CD4-positive, alpha-beta T cell treated with Interleukin-17A for 4 hours (primary cell): ENCODE data around the gene NIPAL1.

ENCODE experiments used
- DNase-seq: peaks from one replicate; pipeline ENCODE4 v3.0.0-alpha.2; 2020; ENCODE audit warnings: mixed read lengths

NIPAL1 gene

GRCh38 chr4:48067536-48067935 is 51.0 kb downstream of the NIPAL1 start:
- no peak for DNase-seq

- DNase-seq: no peak
Observed at GRCh38 chr4:48068182-48068581, 51.6 kb downstream of the NIPAL1 start.

- DNase-seq: no peak
Observed at GRCh38 chr4:48069026-48069425, 52.5 kb downstream of the NIPAL1 start.

- no peak for DNase-seq
Observed at GRCh38 chr4:48071191-48071590, 54.6 kb downstream of the NIPAL1 start.

- DNase-seq: no peak
Observed at GRCh38 chr4:48073567-48074103, 57.1 kb downstream of the NIPAL1 start.

GRCh38 chr4:48074657-48075056 is 58.1 kb downstream of the NIPAL1 start:
- no peak for DNase-seq

- DNase-seq: no peak
Observed at GRCh38 chr4:48078425-48078824, 61.9 kb downstream of the NIPAL1 start.

GRCh38 chr4:48078862-48079655 is 62.5 kb downstream of the NIPAL1 start:
- DNase-seq: no peak

GRCh38 chr4:48079972-48080391 is 63.4 kb downstream of the NIPAL1 start:
- no peak for DNase-seq

GRCh38 chr4:48081196-48081595 is 64.6 kb downstream of the NIPAL1 start:
- DNase-seq: no peak

- no peak for DNase-seq
Observed at GRCh38 chr4:48082956-48083355, 66.4 kb downstream of the NIPAL1 start.

- DNase-seq: no peak
Observed at GRCh38 chr4:48085821-48086589, 69.4 kb downstream of the NIPAL1 start.
